Activated naive CD8-positive, alpha-beta T cell treated with anti-CD3 and anti-CD28 coated beads for 36 hours (primary cell): Measurements from ENCODE around the gene KRTAP10-12. TPM values are rescaled to one million over a fixed set of nuclear protein-coding genes. Genes with fewer than 3 reads are reported as not detected.

Experiments
- DNase-seq: peaks from one replicate; pipeline ENCODE4 v3.0.0; 2021
- H3K27ac Mint-ChIP-seq: one replicate; pipeline ENCODE4 v1.8.0; 2022; ENCODE audit warnings: mild to moderate bottlenecking, moderate library complexity, mixed read lengths
- H3K27me3 Mint-ChIP-seq: one replicate; pipeline ENCODE4 v1.8.0; 2022; ENCODE audit warnings: mild to moderate bottlenecking, mixed read lengths
- H3K36me3 Mint-ChIP-seq: one replicate; pipeline ENCODE4 v1.8.0; 2021; ENCODE audit warnings: mild to moderate bottlenecking, mixed read lengths
- H3K4me1 Mint-ChIP-seq: one replicate; pipeline ENCODE4 v1.8.0; 2021; ENCODE audit warnings: mixed read lengths
- H3K4me3 Mint-ChIP-seq: one replicate; pipeline ENCODE4 v1.8.0; 2022; ENCODE audit warnings: mild to moderate bottlenecking, moderate library complexity, mixed read lengths
- H3K9me3 Mint-ChIP-seq: one replicate; pipeline ENCODE4 v1.8.0; 2022; ENCODE audit warnings: mixed read lengths
- total RNA-seq, 2 experiments: library from RNA; stranded (reverse); gene quantifications; one replicate each; pipeline ENCODE4 v1.2.3, GENCODE V29; 2021

Gene KRTAP10-12
- total RNA-seq, 2 experiments from 2014 or later, result not detected

- H3K27me3 Mint-ChIP-seq, result no peaks in the 10 kb centered on the region
- H3K36me3 Mint-ChIP-seq, result peaks cover 3% of the 10 kb centered on the region
- H3K9me3 Mint-ChIP-seq, result peaks cover 17% of the 10 kb centered on the region
- no peak overlapping the region for H3K27ac Mint-ChIP-seq
- H3K4me3 Mint-ChIP-seq, result no peak overlapping the region
- H3K4me1 Mint-ChIP-seq, result peaks cover 2% of the 10 kb centered on the region
- no peak for DNase-seq
Measured at GRCh38 chr21:44739316-44739715, 42.3 kb downstream of the KRTAP10-12 start.

- Mint-ChIP-seq H3K27ac (no peak overlapping the region), H3K4me3 (no peak overlapping the region), H3K4me1 (peaks cover 2% of the 10 kb centered on the region), H3K27me3 (no peaks in the 10 kb centered on the region), H3K9me3 (peaks cover 17% of the 10 kb centered on the region), H3K36me3 (peaks cover 3% of the 10 kb centered on the region)
- DNase-seq, result no peak
Measured at GRCh38 chr21:44740742-44741141, 43.8 kb downstream of the KRTAP10-12 start.

GRCh38 chr21:44741921-44742320 is 44.9 kb downstream of the KRTAP10-12 start:
- no peaks in the 10 kb centered on the region for H3K27me3 Mint-ChIP-seq
- peaks cover 2% of the 10 kb centered on the region for H3K4me1 Mint-ChIP-seq
- no peak overlapping the region for H3K4me3 Mint-ChIP-seq
- DNase-seq, result no peak
- peaks cover 17% of the 10 kb centered on the region for H3K9me3 Mint-ChIP-seq
- H3K27ac Mint-ChIP-seq, result no peak overlapping the region
- H3K36me3 Mint-ChIP-seq, result peaks cover 3% of the 10 kb centered on the region

GRCh38 chr21:44742418-44743153 is 45.6 kb downstream of the KRTAP10-12 start:
- H3K36me3 Mint-ChIP-seq, result peaks cover 3% of the 10 kb centered on the region
- DNase-seq, result no peak
- peaks cover 2% of the 10 kb centered on the region for H3K4me1 Mint-ChIP-seq
- H3K27me3 Mint-ChIP-seq, result no peaks in the 10 kb centered on the region
- H3K27ac Mint-ChIP-seq, result no peak overlapping the region
- H3K9me3 Mint-ChIP-seq, result peaks cover 12% of the 10 kb centered on the region
- no peak overlapping the region for H3K4me3 Mint-ChIP-seq

Other genes starting within 250 kb of the KRTAP10-12 start
- gene LRRC3, start 241.7 kb upstream of the KRTAP10-12 start, total RNA-seq, result 1 to 10 TPM; 1.8 to 1.9 TPM
- not detected for gene KRTAP10-1, start 157.0 kb upstream of the KRTAP10-12 start, total RNA-seq
- not detected for gene KRTAP10-2, start 145.7 kb upstream of the KRTAP10-12 start, total RNA-seq
- gene KRTAP10-3, start 138.4 kb upstream of the KRTAP10-12 start, total RNA-seq, result not detected
- not detected for gene KRTAP10-4, start 123.4 kb upstream of the KRTAP10-12 start, total RNA-seq
- not detected for gene KRTAP10-5, start 116.6 kb upstream of the KRTAP10-12 start, total RNA-seq
- not detected for gene KRTAP10-6, start 104.7 kb upstream of the KRTAP10-12 start, total RNA-seq
- not detected for gene KRTAP10-7, start 96.6 kb upstream of the KRTAP10-12 start, total RNA-seq
- gene KRTAP10-8, start 85.1 kb upstream of the KRTAP10-12 start, total RNA-seq, result not detected
- not detected for gene KRTAP10-9, start 70.1 kb upstream of the KRTAP10-12 start, total RNA-seq
- not detected for gene KRTAP10-10, start 59.8 kb upstream of the KRTAP10-12 start, total RNA-seq
- gene KRTAP10-11, start 50.8 kb upstream of the KRTAP10-12 start, total RNA-seq, result not detected
- gene KRTAP12-4, start 42.5 kb upstream of the KRTAP10-12 start, total RNA-seq, result not detected
- gene KRTAP12-3, start 39.2 kb upstream of the KRTAP10-12 start, total RNA-seq, result not detected
- not detected for gene KRTAP12-2, start 30.2 kb upstream of the KRTAP10-12 start, total RNA-seq
- gene KRTAP12-1, start 15.0 kb upstream of the KRTAP10-12 start, total RNA-seq, result not detected
- gene TSPEAR, start 14.4 kb downstream of the KRTAP10-12 start, total RNA-seq, result not detected
- 100 to 1,000 TPM; 115 to 124 TPM for gene UBE2G2, start 104.6 kb downstream of the KRTAP10-12 start, total RNA-seq
- gene SUMO3, start 120.9 kb downstream of the KRTAP10-12 start, total RNA-seq, result 10 to 100 TPM; 90.5 to 92.5 TPM
- 10 to 100 TPM; 40.3 to 44.7 TPM for gene PTTG1IP, start 176.5 kb downstream of the KRTAP10-12 start, total RNA-seq
- gene ITGB2, start 223.7 kb downstream of the KRTAP10-12 start, total RNA-seq, result 100 to 1,000 TPM; 223 to 234 TPM
- gene SLX9, start 242.9 kb downstream of the KRTAP10-12 start, total RNA-seq, result 10 to 100 TPM; 85.9 to 93.6 TPM